HG03575 (cell line): ENCODE measurements around the gene STEAP4.

Experiments
- ATAC-seq: cut with Tn5 transposase; IDR thresholded peaks from one replicate; pipeline ENCODE4 v1.9.1; 2021; ENCODE audit not compliant: unreplicated experiment, insufficient number of reproducible peaks, low FRiP score; ENCODE audit errors: extremely low read depth

STEAP4 gene

GRCh38 chr7:88230646-88231045 is 76.0 kb downstream of the STEAP4 start:
- ATAC-seq: no peak

DNA sequence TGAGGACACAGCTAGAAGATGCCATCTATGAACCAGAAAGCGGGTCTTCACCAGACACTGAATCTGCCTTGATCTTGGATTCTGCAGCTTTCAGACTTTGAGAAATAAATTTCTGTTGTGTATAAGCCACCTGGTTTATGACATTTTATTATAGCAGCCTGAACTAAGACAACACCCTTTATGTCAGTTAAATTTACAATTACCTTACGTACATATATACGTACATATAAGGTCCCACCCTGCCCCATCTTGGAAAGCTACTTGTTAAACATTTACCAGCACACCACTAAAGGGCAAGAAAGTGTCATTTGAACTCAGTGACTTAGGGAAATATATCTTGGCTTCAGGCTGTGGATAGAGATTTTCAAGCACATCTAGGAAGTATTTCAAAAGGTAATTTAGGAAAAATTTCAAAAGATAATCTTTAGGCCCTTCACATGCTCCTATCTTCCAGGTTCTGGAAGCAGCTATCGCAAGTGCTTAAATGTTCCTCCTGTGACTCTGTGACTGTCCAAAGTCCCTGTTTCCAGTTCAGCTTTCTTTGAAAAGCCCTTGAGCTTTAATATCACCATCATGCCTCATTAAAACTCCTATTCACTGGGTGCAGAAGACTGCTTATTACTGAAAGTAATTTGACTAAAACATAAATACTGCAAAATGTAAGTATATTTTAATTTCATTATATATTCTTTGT is 77.2 kb downstream of the STEAP4 start:
- ATAC-seq: no peak

- ATAC-seq: no peak
Observed at GRCh38 chr7:88226886-88227516, 79.7 kb downstream of the STEAP4 start.

- no peak for ATAC-seq
Observed at GRCh38 chr7:88226201-88226600, 80.5 kb downstream of the STEAP4 start.

- no peak for ATAC-seq
Observed at GRCh38 chr7:88224601-88225275, 82.0 kb downstream of the STEAP4 start.

DNA sequence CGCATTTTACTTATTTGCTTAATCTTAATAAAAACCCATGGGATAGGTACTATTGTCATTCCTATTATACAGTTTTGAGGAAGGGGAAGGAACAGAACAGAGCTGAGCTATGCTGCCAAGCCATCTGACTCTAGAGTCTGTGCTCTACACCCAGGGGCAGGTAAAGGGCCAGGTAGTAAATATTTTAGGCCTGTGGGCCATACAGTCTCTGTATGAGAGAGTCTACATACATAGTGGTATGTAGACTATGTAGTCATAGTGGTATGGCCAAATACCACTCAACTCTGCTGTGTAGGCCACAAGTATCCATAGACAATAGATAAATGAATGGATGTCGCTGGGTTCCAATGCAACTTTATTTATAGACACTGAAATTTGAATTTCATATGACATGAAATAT is 83.4 kb downstream of the STEAP4 start:
- ATAC-seq: no peak
